Measurements from ENCODE around the gene IYD. TPM values are rescaled to one million over a fixed set of nuclear protein-coding genes. Genes with fewer than 3 reads are reported as not detected.
"Not testable (repeated sequence)": the region's sequence is repeated elsewhere in the genome, so short reads cannot be mapped to it uniquely, and the experiment has no call there.

IYD gene
- total RNA-seq, 1 donor from 2014 or later: not detected

- no peak overlapping the region for H3K4me3 Mint-ChIP-seq (ENCODE audit: unreplicated experiment)
- DNase-seq (ENCODE audit: low spot score): no peak
- no peak overlapping the region for H3K27ac Mint-ChIP-seq (ENCODE audit: unreplicated experiment)
- TF ChIP-seq, protein P1, sequence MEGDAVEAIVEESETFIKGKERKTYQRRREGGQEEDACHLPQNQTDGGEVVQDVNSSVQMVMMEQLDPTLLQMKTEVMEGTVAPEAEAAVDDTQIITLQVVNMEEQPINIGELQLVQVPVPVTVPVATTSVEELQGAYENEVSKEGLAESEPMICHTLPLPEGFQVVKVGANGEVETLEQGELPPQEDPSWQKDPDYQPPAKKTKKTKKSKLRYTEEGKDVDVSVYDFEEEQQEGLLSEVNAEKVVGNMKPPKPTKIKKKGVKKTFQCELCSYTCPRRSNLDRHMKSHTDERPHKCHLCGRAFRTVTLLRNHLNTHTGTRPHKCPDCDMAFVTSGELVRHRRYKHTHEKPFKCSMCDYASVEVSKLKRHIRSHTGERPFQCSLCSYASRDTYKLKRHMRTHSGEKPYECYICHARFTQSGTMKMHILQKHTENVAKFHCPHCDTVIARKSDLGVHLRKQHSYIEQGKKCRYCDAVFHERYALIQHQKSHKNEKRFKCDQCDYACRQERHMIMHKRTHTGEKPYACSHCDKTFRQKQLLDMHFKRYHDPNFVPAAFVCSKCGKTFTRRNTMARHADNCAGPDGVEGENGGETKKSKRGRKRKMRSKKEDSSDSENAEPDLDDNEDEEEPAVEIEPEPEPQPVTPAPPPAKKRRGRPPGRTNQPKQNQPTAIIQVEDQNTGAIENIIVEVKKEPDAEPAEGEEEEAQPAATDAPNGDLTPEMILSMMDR (IDR thresholded peaks at IDR 0.05): no peak
- H3K27me3 Mint-ChIP-seq (ENCODE audit: low read depth): peaks cover 7% of the 10 kb centered on the region
- H3K36me3 Mint-ChIP-seq (ENCODE audit: low read depth): peaks cover 7% of the 10 kb centered on the region
- H3K4me1 Mint-ChIP-seq (ENCODE audit: low read depth): no peaks in the 10 kb centered on the region
- H3K9me3 Mint-ChIP-seq (ENCODE audit: low read depth): peaks cover 22% of the 10 kb centered on the region
These were observed 74.8 kb downstream of the IYD start for GRCh38 chr6:150443621-150444020.

GRCh38 chr6:150444308-150444707 is 75.5 kb downstream of the IYD start:
- no peak overlapping the region for H3K27ac Mint-ChIP-seq (ENCODE audit: unreplicated experiment)
- H3K27me3 Mint-ChIP-seq (ENCODE audit: low read depth): peaks cover 7% of the 10 kb centered on the region
- H3K4me1 Mint-ChIP-seq (ENCODE audit: low read depth): no peaks in the 10 kb centered on the region
- H3K4me3 Mint-ChIP-seq (ENCODE audit: unreplicated experiment): no peak overlapping the region
- peaks cover 7% of the 10 kb centered on the region for H3K36me3 Mint-ChIP-seq (ENCODE audit: low read depth)
- TF ChIP-seq, protein P1 (IDR thresholded peaks at IDR 0.05): no peak
- no peak for DNase-seq (ENCODE audit: low spot score)
- H3K9me3 Mint-ChIP-seq (ENCODE audit: low read depth): peaks cover 20% of the 10 kb centered on the region

DNA sequence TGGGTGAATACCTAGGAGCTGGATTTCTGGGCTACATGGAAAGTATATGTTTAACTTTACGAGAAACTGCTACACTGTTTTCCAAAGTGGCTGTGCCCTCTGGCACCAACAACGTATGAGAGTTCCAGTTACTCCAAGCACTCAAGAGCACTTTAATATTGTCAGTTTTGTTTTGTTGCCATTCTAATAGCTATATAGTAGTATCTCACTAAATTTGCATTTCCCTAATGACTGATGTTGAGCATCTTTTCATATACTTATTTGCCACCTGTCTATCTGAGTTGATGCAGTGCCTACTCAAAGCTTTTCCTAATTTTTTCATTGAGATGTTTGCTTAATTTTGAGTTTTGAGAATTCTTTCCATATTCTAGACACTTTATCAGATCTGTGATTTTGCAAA is 76.7 kb downstream of the IYD start:
- Mint-ChIP-seq H3K4me3 (ENCODE audit: unreplicated experiment) (no peak overlapping the region), H3K9me3 (ENCODE audit: low read depth) (peaks cover 9% of the 10 kb centered on the region), H3K36me3 (ENCODE audit: low read depth) (peaks cover 3% of the 10 kb centered on the region), H3K27ac (ENCODE audit: unreplicated experiment) (no peak overlapping the region), H3K27me3 (ENCODE audit: low read depth) (peaks cover 7% of the 10 kb centered on the region), H3K4me1 (ENCODE audit: low read depth) (no peaks in the 10 kb centered on the region)
- no peak for DNase-seq (ENCODE audit: low spot score)
- TF ChIP-seq, protein P1 (IDR thresholded peaks at IDR 0.05): no peak

DNA sequence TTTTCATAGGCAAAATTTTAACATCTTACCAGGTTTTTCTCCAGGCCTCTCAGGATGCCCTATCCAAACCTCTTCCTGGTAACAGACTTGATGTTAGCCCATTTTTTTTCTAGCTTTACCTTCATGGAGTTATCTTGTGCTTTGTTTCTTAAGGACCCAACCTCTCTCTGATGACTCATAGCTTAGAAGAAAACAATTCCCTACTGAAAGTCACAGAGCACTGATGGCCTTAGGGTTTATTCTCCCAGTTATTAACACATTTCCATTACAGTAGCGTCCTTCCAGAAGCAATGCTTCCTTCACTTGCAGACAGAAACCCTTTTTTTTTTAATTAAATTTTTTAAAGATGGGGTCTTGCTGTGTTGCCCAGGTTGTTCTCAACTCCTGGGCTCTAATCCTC is 79.4 kb downstream of the IYD start:
- Mint-ChIP-seq H3K4me1 (ENCODE audit: low read depth) (no peaks in the 10 kb centered on the region), H3K36me3 (ENCODE audit: low read depth) (no peaks in the 10 kb centered on the region), H3K4me3 (ENCODE audit: unreplicated experiment) (no peak overlapping the region), H3K27ac (ENCODE audit: unreplicated experiment) (no peak overlapping the region), H3K27me3 (ENCODE audit: low read depth) (peaks cover 7% of the 10 kb centered on the region), H3K9me3 (ENCODE audit: low read depth) (peaks cover 2% of the 10 kb centered on the region)
- TF ChIP-seq, protein P1 (IDR thresholded peaks at IDR 0.05): no peak
- no peak for DNase-seq (ENCODE audit: low spot score)

GRCh38 chr6:150449055-150449454 is 80.2 kb downstream of the IYD start:
- H3K27ac Mint-ChIP-seq (ENCODE audit: unreplicated experiment); H3K4me1 Mint-ChIP-seq (ENCODE audit: low read depth); H3K27me3 Mint-ChIP-seq (ENCODE audit: low read depth): not testable (repeated sequence)

GRCh38 chr6:150450918-150451317 is 82.1 kb downstream of the IYD start:
- no peaks in the 10 kb centered on the region for H3K9me3 Mint-ChIP-seq (ENCODE audit: low read depth)

More at GRCh38 chr6:150449055-150449454, 80.2 kb downstream of the IYD start:
- H3K36me3 Mint-ChIP-seq (ENCODE audit: low read depth); H3K4me3 Mint-ChIP-seq (ENCODE audit: unreplicated experiment); DNase-seq (ENCODE audit: low spot score); H3K9me3 Mint-ChIP-seq (ENCODE audit: low read depth): not testable (repeated sequence)

More at GRCh38 chr6:150450918-150451317, 82.1 kb downstream of the IYD start:
- TF ChIP-seq, protein P1 (IDR thresholded peaks at IDR 0.05): no peak
- Mint-ChIP-seq H3K27ac (ENCODE audit: unreplicated experiment) (no peak overlapping the region), H3K27me3 (ENCODE audit: low read depth) (peaks cover 7% of the 10 kb centered on the region), H3K36me3 (ENCODE audit: low read depth) (no peaks in the 10 kb centered on the region), H3K4me3 (ENCODE audit: unreplicated experiment) (no peak overlapping the region), H3K4me1 (ENCODE audit: low read depth) (no peaks in the 10 kb centered on the region)
- DNase-seq (ENCODE audit: low spot score): no peak

All from chondrocyte (in vitro differentiated cells).